Activated naive CD4-positive, alpha-beta T cell treated with anti-CD3 and anti-CD28 coated beads, Interleukin-2, amount 50 U/mL, for 72 hours (primary cell): ENCODE measurements around the gene DEPP1. TPM values are rescaled to one million over a fixed set of nuclear protein-coding genes. Genes with fewer than 3 reads are reported as not detected.

Experiments
- ATAC-seq, 2 donors: fragments of 150-1000 bp; cut with Tn5 transposase; 2 replicates each; pipeline ENCODE4 v1.10.0; 2021; ENCODE audit warnings: mild to moderate bottlenecking in 2 of 2, moderate library complexity in 2 of 2
- DNase-seq, 2 donors: peaks; one replicate each; pipeline ENCODE4 v3.0.0; 2021 to 2022; ENCODE audit warnings: low spot score in 2 of 2
- H3K27ac Mint-ChIP-seq, 2 donors: one replicate each; pipeline ENCODE4 v1.8.0; 2022; ENCODE audit warnings: mild to moderate bottlenecking in 2 of 2, mixed read lengths in 2 of 2
- H3K36me3 Mint-ChIP-seq, 2 donors: one replicate each; pipeline ENCODE4 v1.8.0; 2022; ENCODE audit warnings: mixed read lengths in 2 of 2
- H3K9me3 Mint-ChIP-seq, 2 donors: one replicate each; pipeline ENCODE4 v1.8.0; 2022; ENCODE audit warnings: mixed read lengths in 2 of 2
- total RNA-seq, 2 donors: library from RNA; stranded (reverse); gene quantifications; one replicate each; pipeline ENCODE4 v1.2.3, GENCODE V29; 2022

DEPP1 gene
- total RNA-seq, 2 donors from 2014 or later = 0.32 to 1.7 TPM

DNA sequence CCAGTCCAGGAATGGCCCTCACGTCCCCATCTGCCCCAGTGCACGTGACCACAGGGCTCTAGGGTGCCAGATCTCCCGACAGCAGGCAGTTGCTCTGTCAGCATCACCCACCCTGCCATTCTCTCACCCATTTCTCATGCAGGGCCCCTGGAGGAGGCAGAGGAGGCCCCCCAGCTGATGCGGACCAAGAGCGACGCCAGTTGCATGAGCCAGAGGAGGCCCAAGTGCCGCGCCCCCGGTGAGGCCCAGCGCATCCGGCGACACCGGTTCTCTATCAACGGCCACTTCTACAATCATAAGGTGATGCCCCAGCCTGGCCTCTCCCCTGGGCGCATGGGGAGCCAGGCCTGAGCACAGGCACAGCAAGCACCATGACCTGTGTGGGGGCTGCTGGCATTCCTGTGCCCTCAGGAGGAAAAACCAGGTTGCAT is 6.1 kb upstream of the DEPP1 start:
- Mint-ChIP-seq H3K36me3 (no peaks in the 10 kb centered on the region), H3K9me3 (no peaks in the 10 kb centered on the region), H3K27ac (no peak overlapping the region)
- ATAC-seq = no peak
- DNase-seq = peak in 1 of 2 donors; percentile 52

GRCh38 chr10:44983895-44984278 is 5.3 kb upstream of the DEPP1 start:
- peak overlapping the region; percentile 67 to 79 for H3K27ac Mint-ChIP-seq
- no peaks in the 10 kb centered on the region for H3K36me3 Mint-ChIP-seq

GRCh38 chr10:44983066-44983894 is 4.7 kb upstream of the DEPP1 start:
- no peak for DNase-seq
- H3K36me3 Mint-ChIP-seq = no peaks in the 10 kb centered on the region
- H3K9me3 Mint-ChIP-seq = no peaks in the 10 kb centered on the region
- peak overlapping the region; percentile 67 to 74 for H3K27ac Mint-ChIP-seq
- ATAC-seq = no peak

More at GRCh38 chr10:44983895-44984278, 5.3 kb upstream of the DEPP1 start:
- peak in 1 of 2 donors; percentile 47 for DNase-seq
- no peaks in the 10 kb centered on the region for H3K9me3 Mint-ChIP-seq
- no peak for ATAC-seq

GRCh38 chr10:44982496-44982895 is 3.9 kb upstream of the DEPP1 start:
- H3K27ac Mint-ChIP-seq = peak overlapping the region in 1 of 2 donors; percentile 74
- DNase-seq (no peak), ATAC-seq (no peak)
- H3K9me3 Mint-ChIP-seq = no peaks in the 10 kb centered on the region
- no peaks in the 10 kb centered on the region for H3K36me3 Mint-ChIP-seq

- ATAC-seq (no peak), DNase-seq (no peak)
- H3K36me3 Mint-ChIP-seq = no peaks in the 10 kb centered on the region
- H3K9me3 Mint-ChIP-seq = no peaks in the 10 kb centered on the region
- no peak overlapping the region for H3K27ac Mint-ChIP-seq
These were observed 3.5 kb upstream of the DEPP1 start for GRCh38 chr10:44982114-44982460.

- DNase-seq = no peak
- H3K9me3 Mint-ChIP-seq = no peaks in the 10 kb centered on the region
- H3K36me3 Mint-ChIP-seq = no peaks in the 10 kb centered on the region
- no peak for ATAC-seq
- H3K27ac Mint-ChIP-seq = peak overlapping the region in 1 of 2 donors; percentile 1
These were observed 2.8 kb upstream of the DEPP1 start for GRCh38 chr10:44981172-44982113.

- no peak for ATAC-seq
- Mint-ChIP-seq H3K27ac (peak overlapping the region in 1 of 2 donors; percentile 60), H3K9me3 (no peaks in the 10 kb centered on the region), H3K36me3 (no peaks in the 10 kb centered on the region)
- no peak for DNase-seq
These were observed 1.9 kb upstream of the DEPP1 start for GRCh38 chr10:44980309-44981171.

- no peak for DNase-seq
- ATAC-seq = no peak
- no peaks in the 10 kb centered on the region for H3K36me3 Mint-ChIP-seq
- no peaks in the 10 kb centered on the region for H3K9me3 Mint-ChIP-seq
- peak overlapping the region in 1 of 2 donors; percentile 52 for H3K27ac Mint-ChIP-seq
These were observed 927 bp upstream of the DEPP1 start for GRCh38 chr10:44979281-44980191.

GRCh38 chr10:44978213-44978569 is 418 bp downstream of the DEPP1 start:
- Mint-ChIP-seq H3K9me3 (no peaks in the 10 kb centered on the region), H3K36me3 (no peaks in the 10 kb centered on the region), H3K27ac (peak overlapping the region; percentile 37 to 52)
- DNase-seq = no peak
- no peak for ATAC-seq

DNA sequence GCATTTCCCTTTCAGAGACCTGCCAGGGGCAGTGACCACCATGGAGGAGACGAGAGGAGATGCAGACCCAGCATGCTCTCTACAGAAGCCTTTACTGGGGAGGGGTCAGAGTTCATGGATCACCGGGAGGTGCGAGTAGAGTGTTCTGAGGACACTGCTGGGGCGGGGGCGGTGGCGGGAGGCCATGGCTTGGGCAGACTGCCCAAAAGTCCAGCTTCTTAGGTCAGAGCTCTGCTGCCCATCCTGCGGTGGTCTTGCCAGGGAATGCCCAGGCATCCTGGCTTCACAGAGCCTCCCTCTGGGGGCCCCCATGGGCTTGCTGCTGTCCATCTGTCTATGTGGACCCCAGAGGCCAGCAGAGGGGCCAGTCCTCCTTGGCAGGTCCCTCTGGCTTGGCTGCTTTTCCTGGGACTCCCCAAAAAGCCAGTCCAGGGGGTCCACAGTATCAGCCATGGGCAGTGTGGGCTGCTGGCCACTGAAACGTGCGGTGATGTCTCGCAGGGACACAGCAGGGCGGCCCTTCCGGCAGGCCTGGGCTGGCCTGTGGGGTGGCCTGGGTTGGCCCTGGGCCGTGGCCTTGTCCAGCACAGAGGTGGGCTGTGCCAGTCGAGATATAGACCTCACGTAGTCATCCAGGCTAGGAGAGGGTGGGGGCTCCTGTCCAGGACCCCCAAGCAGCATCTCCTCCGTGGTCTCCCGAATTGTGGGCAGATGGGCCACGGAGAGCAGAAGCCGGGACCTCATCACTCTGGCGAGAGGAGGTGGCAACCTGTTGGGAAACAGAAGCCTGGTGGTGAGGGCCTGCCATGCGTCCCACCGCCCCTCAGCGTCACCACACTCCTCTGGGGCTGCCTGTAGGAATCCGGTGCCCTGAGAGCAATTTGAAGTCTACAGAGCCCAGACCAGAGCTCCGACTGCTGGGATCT is 1.1 kb downstream of the DEPP1 start:
- DNase-seq (no peak), ATAC-seq (no peak)
- Mint-ChIP-seq H3K27ac (no peak overlapping the region), H3K9me3 (no peaks in the 10 kb centered on the region), H3K36me3 (no peaks in the 10 kb centered on the region)

GRCh38 chr10:44976352-44977198 is 2.0 kb downstream of the DEPP1 start:
- no peak for ATAC-seq
- DNase-seq = no peak
- H3K9me3 Mint-ChIP-seq = no peaks in the 10 kb centered on the region

GRCh38 chr10:44975431-44976331 is 2.9 kb downstream of the DEPP1 start:
- DNase-seq = no peak
- no peak for ATAC-seq
- H3K9me3 Mint-ChIP-seq = no peaks in the 10 kb centered on the region
- H3K36me3 Mint-ChIP-seq = no peaks in the 10 kb centered on the region
- peak overlapping the region in 1 of 2 donors; percentile 68 for H3K27ac Mint-ChIP-seq

More at GRCh38 chr10:44976352-44977198, 2.0 kb downstream of the DEPP1 start:
- Mint-ChIP-seq H3K27ac (no peak overlapping the region), H3K36me3 (no peaks in the 10 kb centered on the region)
